ENCODE data around the gene OR10G6.

The OR10G6 gene, protein sequence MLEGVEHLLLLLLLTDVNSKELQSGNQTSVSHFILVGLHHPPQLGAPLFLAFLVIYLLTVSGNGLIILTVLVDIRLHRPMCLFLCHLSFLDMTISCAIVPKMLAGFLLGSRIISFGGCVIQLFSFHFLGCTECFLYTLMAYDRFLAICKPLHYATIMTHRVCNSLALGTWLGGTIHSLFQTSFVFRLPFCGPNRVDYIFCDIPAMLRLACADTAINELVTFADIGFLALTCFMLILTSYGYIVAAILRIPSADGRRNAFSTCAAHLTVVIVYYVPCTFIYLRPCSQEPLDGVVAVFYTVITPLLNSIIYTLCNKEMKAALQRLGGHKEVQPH

DNA sequence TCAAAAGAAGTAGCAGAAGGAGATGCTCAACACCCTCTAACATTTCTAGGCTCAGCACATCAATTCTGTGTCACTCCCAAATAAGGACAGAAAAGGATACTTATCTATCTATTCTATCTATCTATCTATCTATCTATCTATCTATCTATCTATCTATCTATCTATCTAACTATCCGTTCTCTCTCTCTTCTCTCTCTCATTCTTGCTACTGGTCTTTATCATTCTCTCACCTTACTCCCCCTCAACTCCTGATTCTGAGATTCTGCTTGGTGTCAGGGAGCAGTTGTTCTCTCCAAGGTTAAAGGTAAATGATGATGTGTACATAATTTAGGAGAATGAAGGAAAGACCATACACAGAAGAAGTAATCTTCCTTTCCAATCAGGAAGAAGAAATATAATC, at the start of gene OR10G6:
TSS of gene OR10G6 (minus strand) at position 43 of the 400 bp plus-strand sequence. CDS start at position 43, 0 bp downstream.
- no peak within 1 kb of the TSS for H3K4me2 ChIP-seq (ENCODE audit: insufficient read depth, low read length)
- no peaks in the 10 kb centered on the region for H3K36me3 ChIP-seq (ENCODE audit: insufficient read depth, low read length)
- H3K4me3 ChIP-seq (ENCODE audit: low read depth in 1 of 2, low read length in 2 of 2) = no peak within 1 kb of the TSS
- no peaks in the 10 kb centered on the region for H3K27me3 ChIP-seq (ENCODE audit: insufficient read depth, low read length, poor library complexity)
- no peaks in the 10 kb centered on the region for H3K79me2 ChIP-seq (ENCODE audit: insufficient read depth, low read length)
- no peaks in the 10 kb centered on the region for H3K4me1 ChIP-seq (ENCODE audit: insufficient read depth, low read length)
- H4K20me1 ChIP-seq (ENCODE audit: insufficient read depth, low read length) = no peaks in the 10 kb centered on the region
- ATAC-seq (ENCODE audit: insufficient read depth, low read depth) (no peak), DNase-seq (no peak)
- H3K9ac ChIP-seq (ENCODE audit: low read depth, low read length) = no peak within 1 kb of the TSS
- TF ChIP-seq, protein P1, sequence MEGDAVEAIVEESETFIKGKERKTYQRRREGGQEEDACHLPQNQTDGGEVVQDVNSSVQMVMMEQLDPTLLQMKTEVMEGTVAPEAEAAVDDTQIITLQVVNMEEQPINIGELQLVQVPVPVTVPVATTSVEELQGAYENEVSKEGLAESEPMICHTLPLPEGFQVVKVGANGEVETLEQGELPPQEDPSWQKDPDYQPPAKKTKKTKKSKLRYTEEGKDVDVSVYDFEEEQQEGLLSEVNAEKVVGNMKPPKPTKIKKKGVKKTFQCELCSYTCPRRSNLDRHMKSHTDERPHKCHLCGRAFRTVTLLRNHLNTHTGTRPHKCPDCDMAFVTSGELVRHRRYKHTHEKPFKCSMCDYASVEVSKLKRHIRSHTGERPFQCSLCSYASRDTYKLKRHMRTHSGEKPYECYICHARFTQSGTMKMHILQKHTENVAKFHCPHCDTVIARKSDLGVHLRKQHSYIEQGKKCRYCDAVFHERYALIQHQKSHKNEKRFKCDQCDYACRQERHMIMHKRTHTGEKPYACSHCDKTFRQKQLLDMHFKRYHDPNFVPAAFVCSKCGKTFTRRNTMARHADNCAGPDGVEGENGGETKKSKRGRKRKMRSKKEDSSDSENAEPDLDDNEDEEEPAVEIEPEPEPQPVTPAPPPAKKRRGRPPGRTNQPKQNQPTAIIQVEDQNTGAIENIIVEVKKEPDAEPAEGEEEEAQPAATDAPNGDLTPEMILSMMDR (IDR thresholded peaks at IDR 0.05; ENCODE audit: borderline replicate concordance, extremely low read depth, low read length, poor library complexity, severe bottlenecking) = no peak
- TF ChIP-seq EZH2 (IDR thresholded peaks at IDR 0.05; ENCODE audit: borderline replicate concordance, low read depth, low read length, severe bottlenecking) = no peak
- no peak within 1 kb of the TSS for H2AFZ ChIP-seq (ENCODE audit: low read depth, low read length)
- H3K9me3 ChIP-seq (ENCODE audit: insufficient read depth, low read length, severe bottlenecking) = no peaks in the 10 kb centered on the region
- H3K27ac ChIP-seq (ENCODE audit: low read length) = no peak within 1 kb of the TSS

DNA sequence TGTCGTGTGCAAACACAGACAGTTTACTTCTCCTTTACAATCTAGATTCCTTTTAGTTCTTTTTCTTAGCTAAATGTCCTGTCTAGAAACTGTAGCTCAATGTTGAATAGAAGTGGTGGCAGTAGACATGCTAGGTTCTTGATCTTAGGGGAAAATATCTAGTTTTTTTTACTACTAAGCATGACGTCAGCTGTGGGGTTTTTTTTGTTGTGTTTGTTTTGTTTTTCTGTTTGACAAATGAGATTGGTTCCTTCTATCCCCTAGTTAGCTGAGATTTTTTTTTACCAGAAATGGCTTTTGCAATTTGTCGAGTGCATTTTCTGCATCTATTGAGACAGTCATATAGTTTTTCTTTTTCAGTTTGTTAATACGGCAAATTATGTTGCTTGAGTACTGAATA, 48.5 kb upstream of the OR10G6 start:
- H2AFZ ChIP-seq (ENCODE audit: low read depth, low read length) = no peak overlapping the region

DNA sequence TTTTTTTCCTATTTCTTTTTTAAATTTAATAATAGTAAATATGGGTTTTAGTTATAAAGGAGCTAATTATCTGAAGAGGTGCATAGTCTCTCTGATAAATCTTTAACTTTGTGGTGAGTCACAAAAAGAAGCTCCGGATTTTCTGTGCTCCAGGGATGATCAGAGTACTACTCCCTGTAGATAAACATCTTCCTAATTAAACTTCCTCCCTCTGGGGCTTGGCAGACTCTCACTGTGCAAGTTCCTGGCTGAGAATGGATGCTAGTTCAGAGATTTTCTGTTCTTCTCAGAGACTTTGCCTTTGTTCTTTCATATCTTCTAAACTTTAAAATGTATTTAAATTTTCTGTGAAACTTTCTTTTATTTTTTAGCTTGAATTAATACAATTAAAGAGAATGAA, 46.3 kb upstream of the OR10G6 start, which contains the start of gene OR10G7:
TSS of gene OR10G7 (minus strand) at position 72 of the 400 bp plus-strand sequence. CDS start 2,324 bp downstream, outside the sequence.
- H3K9me3 ChIP-seq (ENCODE audit: insufficient read depth, low read length, severe bottlenecking) = no peaks in the 10 kb centered on the region
- ATAC-seq (ENCODE audit: insufficient read depth, low read depth) (no peak), DNase-seq (no peak)
- no peak within 1 kb of the TSS for H3K4me3 ChIP-seq (ENCODE audit: low read depth in 1 of 2, low read length in 2 of 2)
- no peak within 1 kb of the TSS for H3K9ac ChIP-seq (ENCODE audit: low read depth, low read length)
- no peaks in the 10 kb centered on the region for H3K4me1 ChIP-seq (ENCODE audit: insufficient read depth, low read length)
- no peaks in the 10 kb centered on the region for H4K20me1 ChIP-seq (ENCODE audit: insufficient read depth, low read length)
- H2AFZ ChIP-seq (ENCODE audit: low read depth, low read length) = no peak within 1 kb of the TSS
- TF ChIP-seq EZH2 (IDR thresholded peaks at IDR 0.05; ENCODE audit: borderline replicate concordance, low read depth, low read length, severe bottlenecking) = no peak
- TF ChIP-seq, protein P1 (IDR thresholded peaks at IDR 0.05; ENCODE audit: borderline replicate concordance, extremely low read depth, low read length, poor library complexity, severe bottlenecking) = no peak
- H3K27ac ChIP-seq (ENCODE audit: low read length) = no peak within 1 kb of the TSS
- H3K27me3 ChIP-seq (ENCODE audit: insufficient read depth, low read length, poor library complexity) = no peaks in the 10 kb centered on the region
- no peaks in the 10 kb centered on the region for H3K79me2 ChIP-seq (ENCODE audit: insufficient read depth, low read length)
- no peaks in the 10 kb centered on the region for H3K36me3 ChIP-seq (ENCODE audit: insufficient read depth, low read length)
- no peak within 1 kb of the TSS for H3K4me2 ChIP-seq (ENCODE audit: insufficient read depth, low read length)

More for the DNA sequence above, 48.5 kb upstream of the OR10G6 start:
- H3K36me3 ChIP-seq (ENCODE audit: insufficient read depth, low read length) = no peaks in the 10 kb centered on the region
- DNase-seq (no peak), ATAC-seq (ENCODE audit: insufficient read depth, low read depth) (no peak)
- no peaks in the 10 kb centered on the region for H4K20me1 ChIP-seq (ENCODE audit: insufficient read depth, low read length)
- no peak overlapping the region for H3K27ac ChIP-seq (ENCODE audit: low read length)
- H3K4me2 ChIP-seq (ENCODE audit: insufficient read depth, low read length) = no peak overlapping the region
- no peaks in the 10 kb centered on the region for H3K4me1 ChIP-seq (ENCODE audit: insufficient read depth, low read length)
- no peak overlapping the region for H3K9ac ChIP-seq (ENCODE audit: low read depth, low read length)
- no peaks in the 10 kb centered on the region for H3K9me3 ChIP-seq (ENCODE audit: insufficient read depth, low read length, severe bottlenecking)
- H3K79me2 ChIP-seq (ENCODE audit: insufficient read depth, low read length) = no peaks in the 10 kb centered on the region
- no peaks in the 10 kb centered on the region for H3K27me3 ChIP-seq (ENCODE audit: insufficient read depth, low read length, poor library complexity)
- H3K4me3 ChIP-seq (ENCODE audit: low read depth in 1 of 2, low read length in 2 of 2) = no peak overlapping the region
- no peak for TF ChIP-seq EZH2 (IDR thresholded peaks at IDR 0.05; ENCODE audit: borderline replicate concordance, low read depth, low read length, severe bottlenecking)
- TF ChIP-seq, protein P1 (IDR thresholded peaks at IDR 0.05; ENCODE audit: borderline replicate concordance, extremely low read depth, low read length, poor library complexity, severe bottlenecking) = no peak
